ENCODE data around the gene TBC1D14.

GRCh38 chr4:7018281-7018680 is 108.7 kb downstream of the TBC1D14 start:
- TF ChIP-seq, protein P1, sequence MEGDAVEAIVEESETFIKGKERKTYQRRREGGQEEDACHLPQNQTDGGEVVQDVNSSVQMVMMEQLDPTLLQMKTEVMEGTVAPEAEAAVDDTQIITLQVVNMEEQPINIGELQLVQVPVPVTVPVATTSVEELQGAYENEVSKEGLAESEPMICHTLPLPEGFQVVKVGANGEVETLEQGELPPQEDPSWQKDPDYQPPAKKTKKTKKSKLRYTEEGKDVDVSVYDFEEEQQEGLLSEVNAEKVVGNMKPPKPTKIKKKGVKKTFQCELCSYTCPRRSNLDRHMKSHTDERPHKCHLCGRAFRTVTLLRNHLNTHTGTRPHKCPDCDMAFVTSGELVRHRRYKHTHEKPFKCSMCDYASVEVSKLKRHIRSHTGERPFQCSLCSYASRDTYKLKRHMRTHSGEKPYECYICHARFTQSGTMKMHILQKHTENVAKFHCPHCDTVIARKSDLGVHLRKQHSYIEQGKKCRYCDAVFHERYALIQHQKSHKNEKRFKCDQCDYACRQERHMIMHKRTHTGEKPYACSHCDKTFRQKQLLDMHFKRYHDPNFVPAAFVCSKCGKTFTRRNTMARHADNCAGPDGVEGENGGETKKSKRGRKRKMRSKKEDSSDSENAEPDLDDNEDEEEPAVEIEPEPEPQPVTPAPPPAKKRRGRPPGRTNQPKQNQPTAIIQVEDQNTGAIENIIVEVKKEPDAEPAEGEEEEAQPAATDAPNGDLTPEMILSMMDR (conservative IDR thresholded peaks at IDR 0.05; ENCODE audit: low read depth, low read length), result no peak
- no peak for TF ChIP-seq BHLHE40 (IDR thresholded peaks at IDR 0.05; ENCODE audit: low read depth, low read length)
- no peak for TF ChIP-seq CHD1 (IDR thresholded peaks at IDR 0.05; ENCODE audit: low read depth, low read length)
- TF ChIP-seq, protein P2, sequence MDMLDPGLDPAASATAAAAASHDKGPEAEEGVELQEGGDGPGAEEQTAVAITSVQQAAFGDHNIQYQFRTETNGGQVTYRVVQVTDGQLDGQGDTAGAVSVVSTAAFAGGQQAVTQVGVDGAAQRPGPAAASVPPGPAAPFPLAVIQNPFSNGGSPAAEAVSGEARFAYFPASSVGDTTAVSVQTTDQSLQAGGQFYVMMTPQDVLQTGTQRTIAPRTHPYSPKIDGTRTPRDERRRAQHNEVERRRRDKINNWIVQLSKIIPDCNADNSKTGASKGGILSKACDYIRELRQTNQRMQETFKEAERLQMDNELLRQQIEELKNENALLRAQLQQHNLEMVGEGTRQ (IDR thresholded peaks at IDR 0.05; ENCODE audit: low read depth, low read length), result no peak
- TF ChIP-seq FOS (IDR thresholded peaks at IDR 0.05; ENCODE audit: low read depth, low read length), result no peak
- no peak for TF ChIP-seq POLR2A (IDR thresholded peaks at IDR 0.05; ENCODE audit: low read depth, low read length)
- no peak for TF ChIP-seq RFX5 (IDR thresholded peaks at IDR 0.05; ENCODE audit: low read depth, low read length)
- TF ChIP-seq NFE2L2 (IDR thresholded peaks at IDR 0.05; ENCODE audit: low read depth, low read length), result no peak
- TF ChIP-seq, protein P3, sequence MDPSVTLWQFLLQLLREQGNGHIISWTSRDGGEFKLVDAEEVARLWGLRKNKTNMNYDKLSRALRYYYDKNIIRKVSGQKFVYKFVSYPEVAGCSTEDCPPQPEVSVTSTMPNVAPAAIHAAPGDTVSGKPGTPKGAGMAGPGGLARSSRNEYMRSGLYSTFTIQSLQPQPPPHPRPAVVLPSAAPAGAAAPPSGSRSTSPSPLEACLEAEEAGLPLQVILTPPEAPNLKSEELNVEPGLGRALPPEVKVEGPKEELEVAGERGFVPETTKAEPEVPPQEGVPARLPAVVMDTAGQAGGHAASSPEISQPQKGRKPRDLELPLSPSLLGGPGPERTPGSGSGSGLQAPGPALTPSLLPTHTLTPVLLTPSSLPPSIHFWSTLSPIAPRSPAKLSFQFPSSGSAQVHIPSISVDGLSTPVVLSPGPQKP (IDR thresholded peaks at IDR 0.05; ENCODE audit: borderline replicate concordance, low read depth, low read length), result no peak
- no peak for TF ChIP-seq MAFK (IDR thresholded peaks at IDR 0.05; ENCODE audit: low read depth, low read length)
- TF ChIP-seq MAZ (IDR thresholded peaks at IDR 0.05; ENCODE audit: borderline replicate concordance, low read depth, low read length), result no peak
